Measurements from ENCODE around the gene AIFM3.

Gene AIFM3

GRCh38 chr22:20976291-20976877 lies 9.3 kb downstream of the AIFM3 start:
- no peak for DNase-seq

GRCh38 chr22:20977019-20977418 lies 10.0 kb downstream of the AIFM3 start:
- DNase-seq = no peak

GRCh38 chr22:20977516-20978170 lies 10.6 kb downstream of the AIFM3 start:
- DNase-seq = no peak

- DNase-seq = no peak
Measured at GRCh38 chr22:20978419-20978818, 11.4 kb downstream of the AIFM3 start.

GRCh38 chr22:20979243-20979809 lies 12.3 kb downstream of the AIFM3 start:
- DNase-seq = peak; percentile 56

- no peak for DNase-seq
Measured at GRCh38 chr22:20979940-20980453, 12.9 kb downstream of the AIFM3 start.

- DNase-seq = no peak
Measured at GRCh38 chr22:20980523-20980922, 13.5 kb downstream of the AIFM3 start.

GRCh38 chr22:20980938-20981722 lies 14.1 kb downstream of the AIFM3 start:
- DNase-seq = no peak

GRCh38 chr22:20981787-20982562 lies 14.9 kb downstream of the AIFM3 start, which contains the start of gene LZTR1:
TSS of gene LZTR1 (plus strand) at chr22:20982297. CDS start at chr22:20982372, 75 bp downstream.
- peak; percentile 70 for DNase-seq

- DNase-seq = no peak
Measured at GRCh38 chr22:20982563-20982882, 15.5 kb downstream of the AIFM3 start.

GRCh38 chr22:20983081-20983771 lies 16.2 kb downstream of the AIFM3 start:
- no peak for DNase-seq

GRCh38 chr22:20985720-20986119 lies 18.7 kb downstream of the AIFM3 start:
- DNase-seq = no peak

GRCh38 chr22:20986365-20986764 lies 19.3 kb downstream of the AIFM3 start:
- DNase-seq = no peak

GRCh38 chr22:20987375-20987774 lies 20.3 kb downstream of the AIFM3 start:
- no peak for DNase-seq

- no peak for DNase-seq
Measured at GRCh38 chr22:20988573-20989322, 21.7 kb downstream of the AIFM3 start.

- no peak for DNase-seq
Measured at GRCh38 chr22:20989323-20990138, 22.5 kb downstream of the AIFM3 start.

GRCh38 chr22:20990184-20991180 lies 23.4 kb downstream of the AIFM3 start:
- DNase-seq = no peak

- no peak for DNase-seq
Measured at GRCh38 chr22:20991252-20992055, 24.4 kb downstream of the AIFM3 start.

All from activated CD8-positive, alpha-beta memory T cell treated with anti-CD3 and anti-CD28 coated beads, Interleukin-2, amount 50 U/mL, for 4 hours (primary cell).